ENCODE data around the gene CNTNAP2. TPM values are rescaled to one million over a fixed set of nuclear protein-coding genes. Genes with fewer than 3 reads are reported as not detected.

Gene CNTNAP2
- total and polyA plus RNA-seq, 11 donors: 0.01 to 2.6 (median 0.31) TPM; not detected in 3

DNA sequence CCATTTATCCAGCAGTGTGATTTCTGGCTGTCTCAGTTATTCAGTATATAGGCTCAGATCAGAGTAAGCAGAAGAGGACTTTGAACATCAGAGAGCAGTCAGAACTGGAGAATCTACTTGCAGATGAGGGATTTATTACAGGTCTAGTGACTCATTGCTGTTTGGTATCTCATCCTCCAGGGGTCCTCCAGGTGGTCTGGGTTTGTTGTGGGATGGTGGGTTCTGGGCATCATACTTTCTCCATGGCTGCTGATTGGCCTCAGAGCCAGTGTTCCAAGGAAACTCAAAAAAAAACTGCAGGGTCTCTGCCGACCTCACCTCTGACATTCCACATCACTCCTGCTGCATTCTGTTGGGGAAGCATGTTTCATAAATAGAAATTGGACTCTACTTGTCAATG lies 214.8 kb downstream of the CNTNAP2 start:
- no peak overlapping the region for H3K27ac ChIP-seq
- no peak for ATAC-seq
- WGBS, 4 donors: 24 to 39% (median 27%) methylated on average over 1 of the region's 1 CpG
- H3K36me3 ChIP-seq: no peaks in the 10 kb centered on the region
- DNase-seq: no peak
- intact Hi-C loops (cut with DNase I): no loop called here
- no peak for TF ChIP-seq POLR2A (IDR thresholded peaks at IDR 0.05)
- TF ChIP-seq, protein P1, sequence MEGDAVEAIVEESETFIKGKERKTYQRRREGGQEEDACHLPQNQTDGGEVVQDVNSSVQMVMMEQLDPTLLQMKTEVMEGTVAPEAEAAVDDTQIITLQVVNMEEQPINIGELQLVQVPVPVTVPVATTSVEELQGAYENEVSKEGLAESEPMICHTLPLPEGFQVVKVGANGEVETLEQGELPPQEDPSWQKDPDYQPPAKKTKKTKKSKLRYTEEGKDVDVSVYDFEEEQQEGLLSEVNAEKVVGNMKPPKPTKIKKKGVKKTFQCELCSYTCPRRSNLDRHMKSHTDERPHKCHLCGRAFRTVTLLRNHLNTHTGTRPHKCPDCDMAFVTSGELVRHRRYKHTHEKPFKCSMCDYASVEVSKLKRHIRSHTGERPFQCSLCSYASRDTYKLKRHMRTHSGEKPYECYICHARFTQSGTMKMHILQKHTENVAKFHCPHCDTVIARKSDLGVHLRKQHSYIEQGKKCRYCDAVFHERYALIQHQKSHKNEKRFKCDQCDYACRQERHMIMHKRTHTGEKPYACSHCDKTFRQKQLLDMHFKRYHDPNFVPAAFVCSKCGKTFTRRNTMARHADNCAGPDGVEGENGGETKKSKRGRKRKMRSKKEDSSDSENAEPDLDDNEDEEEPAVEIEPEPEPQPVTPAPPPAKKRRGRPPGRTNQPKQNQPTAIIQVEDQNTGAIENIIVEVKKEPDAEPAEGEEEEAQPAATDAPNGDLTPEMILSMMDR (IDR thresholded peaks at IDR 0.05): no peak
- H3K4me1 ChIP-seq: no peaks in the 10 kb centered on the region
- peaks cover 0 to 2% (median 0%) of the 10 kb centered on the region in 12 donors for H3K9me3 ChIP-seq
- H3K4me3 ChIP-seq: no peak overlapping the region
- no peaks in the 10 kb centered on the region for H3K27me3 ChIP-seq

- H3K36me3 ChIP-seq: no peaks in the 10 kb centered on the region
- no peaks in the 10 kb centered on the region for H3K27me3 ChIP-seq
- ATAC-seq (no peak), DNase-seq (no peak)
- no peaks in the 10 kb centered on the region for H3K9me3 ChIP-seq
- TF ChIP-seq, protein P1 (IDR thresholded peaks at IDR 0.05): no peak
- no peak for TF ChIP-seq POLR2A (IDR thresholded peaks at IDR 0.05)
- 12 to 21% (median 15%) methylated on average over 6 of the region's 6 CpGs for WGBS, 4 donors
- intact Hi-C loops (cut with DNase I): no loop called here
- H3K4me3 ChIP-seq: no peak overlapping the region
- H3K27ac ChIP-seq: no peak overlapping the region
- H3K4me1 ChIP-seq: no peaks in the 10 kb centered on the region
Observed at GRCh38 chr7:146345251-146345650, 228.7 kb downstream of the CNTNAP2 start.

GRCh38 chr7:146346096-146346495 lies 229.5 kb downstream of the CNTNAP2 start:
- TF ChIP-seq POLR2A (IDR thresholded peaks at IDR 0.05): no peak
- TF ChIP-seq, protein P1 (IDR thresholded peaks at IDR 0.05): no peak
- H3K4me3 ChIP-seq: no peak overlapping the region
- H3K27me3 ChIP-seq: no peaks in the 10 kb centered on the region
- no peak overlapping the region for H3K27ac ChIP-seq
- H3K36me3 ChIP-seq: no peaks in the 10 kb centered on the region
- intact Hi-C loops (cut with DNase I): no loop called here
- ATAC-seq: no peak
- DNase-seq: no peak
- no peaks in the 10 kb centered on the region for H3K9me3 ChIP-seq
- 67 to 86% (median 78%) methylated on average over 5 of the region's 5 CpGs for WGBS, 4 donors
- no peaks in the 10 kb centered on the region for H3K4me1 ChIP-seq

GRCh38 chr7:146355216-146355615 lies 238.6 kb downstream of the CNTNAP2 start:
- DNase-seq (no peak), ATAC-seq (no peak)
- intact Hi-C loops (cut with DNase I): no loop called here
- H3K9me3 ChIP-seq: peaks cover 0 to 4% (median 0%) of the 10 kb centered on the region in 12 donors
- 77 to 88% (median 84%) methylated on average over 1 of the region's 1 CpG for WGBS, 4 donors
- TF ChIP-seq POLR2A (IDR thresholded peaks at IDR 0.05): no peak
- TF ChIP-seq, protein P1 (IDR thresholded peaks at IDR 0.05): no peak
- no peaks in the 10 kb centered on the region for H3K36me3 ChIP-seq
- H3K4me3 ChIP-seq: no peak overlapping the region
- no peaks in the 10 kb centered on the region for H3K4me1 ChIP-seq
- no peak overlapping the region for H3K27ac ChIP-seq
- H3K27me3 ChIP-seq: no peaks in the 10 kb centered on the region

Data from heart left ventricle (tissue), 16 donors.